DND-41 (cell line): ENCODE data around the gene MEF2C.
"Not testable (repeated sequence)": the region's sequence is repeated elsewhere in the genome, so short reads cannot be mapped to it uniquely, and the experiment has no call there.

Experiments used
- ATAC-seq: fragments of 200-7000 bp; cut with Tn5 transposase; 3 replicates; pipeline ENCODE4 v1.9.1; 2021; ENCODE audit warnings: low read depth; ENCODE audit not compliant: insufficient read depth
- DNase-seq: peaks from one replicate; pipeline ENCODE4 v3.0.0-alpha.2; 2020
- H2AFZ ChIP-seq: 2 replicates; pipeline ENCODE4 v1.6.0; 2012; ENCODE audit warnings: low read depth, low read length
- H3K27ac ChIP-seq: 2 replicates; pipeline ENCODE4 v1.5.1; 2012; ENCODE audit warnings: low read length, inconsistent platforms
- H3K27me3 ChIP-seq: fragments of 200-600 bp; sonication (generic); 2 replicates; pipeline ENCODE4 v1.6.0; 2012; ENCODE audit warnings: low read length, mild to moderate bottlenecking, inconsistent platforms; ENCODE audit not compliant: insufficient read depth, poor library complexity
- H3K36me3 ChIP-seq: 2 replicates; pipeline ENCODE4 v1.5.1; 2012; ENCODE audit warnings: low read length, inconsistent platforms; ENCODE audit not compliant: insufficient read depth
- H3K4me1 ChIP-seq: 2 replicates; pipeline ENCODE4 v1.5.1; 2012; ENCODE audit warnings: mild to moderate bottlenecking, low read length; ENCODE audit not compliant: insufficient read depth
- H3K4me2 ChIP-seq: 2 replicates; pipeline ENCODE4 v1.6.0; 2012; ENCODE audit warnings: mild to moderate bottlenecking, moderate library complexity, low read length, inconsistent platforms; ENCODE audit not compliant: insufficient read depth
- H3K4me3 ChIP-seq, 2 experiments: fragments of 200-600 bp in 1 of 2; shearing (Covaris generic) in 1 of 2; 2 replicates each; pipeline ENCODE4 v1.5.1; 2012 to 2016; ENCODE audit warnings: inconsistent platforms in 2 of 2, low read length in 2 of 2, mild to moderate bottlenecking in 2 of 2, low read depth in 1 of 2, moderate library complexity in 1 of 2
- H3K79me2 ChIP-seq: 2 replicates; pipeline ENCODE4 v1.6.0; 2012; ENCODE audit warnings: low read length, inconsistent platforms; ENCODE audit not compliant: insufficient read depth
- H3K9ac ChIP-seq: 2 replicates; pipeline ENCODE4 v1.6.0; 2012; ENCODE audit warnings: low read depth, mild to moderate bottlenecking, inconsistent platforms, low read length, moderate library complexity
- H3K9me3 ChIP-seq: 2 replicates; pipeline ENCODE4 v1.5.1; 2012; ENCODE audit warnings: low read length, moderate library complexity, mild to moderate bottlenecking, inconsistent platforms; ENCODE audit not compliant: insufficient read depth, severe bottlenecking
- H4K20me1 ChIP-seq: 2 replicates; pipeline ENCODE4 v1.6.0; 2012; ENCODE audit warnings: low read length; ENCODE audit not compliant: insufficient read depth
- EZH2 ChIP-seq: IDR thresholded peaks from 3 replicates; pipeline ENCODE4 v1.6.1; 2012; ENCODE audit warnings: borderline replicate concordance, low read depth, mild to moderate bottlenecking, moderate library complexity, low read length, inconsistent platforms; ENCODE audit not compliant: severe bottlenecking
- TF ChIP-seq, protein P1 (sequence below): IDR thresholded peaks from 2 replicates; pipeline ENCODE4 v1.5.1; 2012; ENCODE audit warnings: borderline replicate concordance, low read length, moderate library complexity, mild to moderate bottlenecking; ENCODE audit not compliant: poor library complexity, severe bottlenecking; ENCODE audit errors: extremely low read depth

Gene MEF2C

DNA sequence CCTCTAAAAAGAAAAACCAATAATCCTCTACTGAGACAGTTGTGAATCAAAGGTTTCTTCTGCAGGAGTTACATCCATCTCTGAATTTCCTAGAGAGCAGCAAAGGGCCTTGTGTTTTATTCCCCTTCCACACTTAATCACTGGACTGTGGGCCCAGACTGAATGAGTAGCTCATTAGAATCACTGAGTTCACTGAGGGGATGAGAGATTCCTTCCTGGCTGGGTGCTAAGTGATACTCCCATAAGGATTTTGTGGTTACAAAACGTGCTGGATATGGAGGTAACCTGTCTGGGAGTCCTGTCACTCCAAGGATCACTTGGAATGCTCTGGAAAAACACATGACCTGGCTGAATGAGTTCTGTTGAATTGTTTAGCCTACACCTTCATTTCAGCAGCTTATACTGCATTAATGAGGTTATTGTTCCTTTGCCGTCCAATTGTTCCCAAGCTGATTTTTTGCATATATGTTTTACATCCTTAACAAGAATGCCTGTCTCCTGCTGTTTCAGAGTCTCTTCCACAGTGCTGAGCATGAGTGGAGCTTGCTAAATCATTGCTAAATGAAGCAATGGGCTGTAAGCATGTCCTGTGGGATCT lies 82.9 kb downstream of the MEF2C start:
- H3K9ac ChIP-seq, result no peak overlapping the region
- no peaks in the 10 kb centered on the region for H3K9me3 ChIP-seq
- no peak for TF ChIP-seq EZH2
- TF ChIP-seq, protein P1, sequence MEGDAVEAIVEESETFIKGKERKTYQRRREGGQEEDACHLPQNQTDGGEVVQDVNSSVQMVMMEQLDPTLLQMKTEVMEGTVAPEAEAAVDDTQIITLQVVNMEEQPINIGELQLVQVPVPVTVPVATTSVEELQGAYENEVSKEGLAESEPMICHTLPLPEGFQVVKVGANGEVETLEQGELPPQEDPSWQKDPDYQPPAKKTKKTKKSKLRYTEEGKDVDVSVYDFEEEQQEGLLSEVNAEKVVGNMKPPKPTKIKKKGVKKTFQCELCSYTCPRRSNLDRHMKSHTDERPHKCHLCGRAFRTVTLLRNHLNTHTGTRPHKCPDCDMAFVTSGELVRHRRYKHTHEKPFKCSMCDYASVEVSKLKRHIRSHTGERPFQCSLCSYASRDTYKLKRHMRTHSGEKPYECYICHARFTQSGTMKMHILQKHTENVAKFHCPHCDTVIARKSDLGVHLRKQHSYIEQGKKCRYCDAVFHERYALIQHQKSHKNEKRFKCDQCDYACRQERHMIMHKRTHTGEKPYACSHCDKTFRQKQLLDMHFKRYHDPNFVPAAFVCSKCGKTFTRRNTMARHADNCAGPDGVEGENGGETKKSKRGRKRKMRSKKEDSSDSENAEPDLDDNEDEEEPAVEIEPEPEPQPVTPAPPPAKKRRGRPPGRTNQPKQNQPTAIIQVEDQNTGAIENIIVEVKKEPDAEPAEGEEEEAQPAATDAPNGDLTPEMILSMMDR, result no peak
- H2AFZ ChIP-seq, result no peak overlapping the region
- no peaks in the 10 kb centered on the region for H3K79me2 ChIP-seq
- no peak overlapping the region for H3K4me2 ChIP-seq
- DNase-seq (no peak), ATAC-seq (no peak)
- no peak overlapping the region for H3K4me3 ChIP-seq
- no peak overlapping the region for H3K27ac ChIP-seq
- H3K4me1 ChIP-seq, result no peaks in the 10 kb centered on the region
- H4K20me1 ChIP-seq, result no peaks in the 10 kb centered on the region
- no peaks in the 10 kb centered on the region for H3K27me3 ChIP-seq
- H3K36me3 ChIP-seq, result no peaks in the 10 kb centered on the region

DNA sequence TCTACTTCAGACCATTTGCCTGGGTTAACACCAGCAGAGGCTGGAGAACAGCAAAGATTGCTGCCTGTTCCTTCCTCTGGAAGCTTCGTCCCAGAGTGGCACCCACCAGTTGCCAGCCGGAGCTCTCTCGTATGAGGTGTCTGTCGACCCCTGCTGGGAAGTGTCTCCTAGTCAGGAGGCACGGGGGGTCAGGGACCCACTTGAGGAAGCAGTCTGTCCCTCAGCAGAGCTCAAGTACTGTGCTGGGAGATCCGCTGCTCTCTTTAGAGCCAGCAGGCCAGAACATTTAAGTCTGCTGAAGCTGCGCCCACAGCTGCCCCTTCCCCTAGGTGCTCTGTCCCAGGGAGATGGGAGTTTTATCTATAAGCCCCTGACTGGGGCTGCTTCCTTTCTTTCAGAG lies 84.1 kb downstream of the MEF2C start:
- H2AFZ ChIP-seq, H3K4me2 ChIP-seq, DNase-seq, H4K20me1 ChIP-seq, H3K27me3 ChIP-seq, H3K79me2 ChIP-seq, H3K27ac ChIP-seq, H3K4me3 ChIP-seq, ATAC-seq, H3K4me1 ChIP-seq, H3K36me3 ChIP-seq, H3K9ac ChIP-seq, H3K9me3 ChIP-seq: not testable (repeated sequence)

DNA sequence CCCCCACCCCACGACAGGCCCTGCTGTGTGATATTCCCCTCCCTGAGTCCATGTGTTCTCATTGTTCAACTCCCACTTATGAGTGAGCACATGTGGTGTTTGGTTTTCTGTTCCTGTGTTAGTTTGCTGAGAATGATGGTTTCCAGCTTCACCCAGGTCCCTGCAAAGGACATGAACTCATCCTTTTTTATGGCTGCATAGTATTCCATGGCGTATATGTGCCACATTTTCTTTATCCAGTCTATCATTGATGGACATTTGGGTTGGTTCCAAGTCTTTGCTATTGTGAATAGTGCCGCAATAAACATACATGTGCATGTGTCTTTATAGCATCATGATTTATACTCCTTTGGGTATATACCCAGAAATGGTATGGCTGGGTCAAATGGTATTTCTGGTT lies 89.2 kb downstream of the MEF2C start:
- not testable (repeated sequence) for ATAC-seq, H4K20me1 ChIP-seq, H3K27ac ChIP-seq, H3K4me1 ChIP-seq, H3K4me2 ChIP-seq, DNase-seq, H3K36me3 ChIP-seq, H2AFZ ChIP-seq, H3K4me3 ChIP-seq, H3K9ac ChIP-seq, H3K9me3 ChIP-seq, H3K79me2 ChIP-seq, H3K27me3 ChIP-seq

DNA sequence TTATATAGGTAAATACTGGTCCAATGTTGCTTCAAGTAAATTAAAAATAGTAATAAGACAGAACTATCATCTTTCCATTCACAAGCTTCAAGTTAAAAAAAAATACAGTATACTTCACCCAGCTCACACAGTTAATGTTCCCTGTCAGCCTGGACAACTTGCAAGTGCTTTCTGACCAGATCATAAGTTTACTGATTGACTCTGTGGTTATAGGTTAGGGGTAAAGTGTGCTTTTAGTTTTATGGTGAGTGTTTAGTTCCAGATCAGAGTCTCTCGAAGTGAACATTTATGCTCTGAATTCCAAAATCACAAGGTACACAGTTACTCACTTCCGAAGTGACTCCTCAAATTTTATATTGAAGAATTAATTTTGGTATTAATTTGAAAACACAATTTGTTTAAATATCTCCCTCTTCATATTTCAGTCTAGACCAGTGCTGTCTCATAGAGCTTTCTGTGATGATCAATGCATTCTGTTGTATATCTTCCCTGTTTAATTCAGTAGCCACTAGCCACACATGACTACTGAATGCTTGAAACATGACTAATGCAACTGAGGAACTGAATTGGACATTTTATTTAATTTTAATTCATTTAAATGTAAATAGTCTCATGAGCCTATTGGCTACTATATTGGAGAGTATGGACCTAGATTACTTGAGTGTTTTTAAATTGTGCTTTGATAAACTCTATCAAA lies 90.7 kb downstream of the MEF2C start:
- Histone ChIP-seq H2AFZ (no peak overlapping the region), H3K4me2 (no peak overlapping the region), H3K79me2 (no peaks in the 10 kb centered on the region), H3K36me3 (no peaks in the 10 kb centered on the region), H3K9me3 (no peaks in the 10 kb centered on the region), H4K20me1 (no peaks in the 10 kb centered on the region), H3K4me1 (no peaks in the 10 kb centered on the region), H3K4me3 (no peak overlapping the region), H3K27ac (no peak overlapping the region), H3K9ac (no peak overlapping the region), H3K27me3 (no peaks in the 10 kb centered on the region)
- no peak for ATAC-seq
- TF ChIP-seq, protein P1, result no peak
- no peak for TF ChIP-seq EZH2
- DNase-seq, result no peak
